ENCODE data around the gene CRYBG1.

The CRYBG1 gene

GRCh38 chr6:106360410-106360988, at the start of gene CRYBG1:
TSS of gene CRYBG1 (plus strand) at chr6:106360717. CDS start at chr6:106360909, 192 bp downstream.
- DNase-seq (ENCODE audit: low read depth): peak; percentile 18
- peak; percentile 72 for TF ChIP-seq CTCF (conservative IDR thresholded peaks at IDR 0.05; ENCODE audit: low read depth, low read length)
- H3K4me3 ChIP-seq (ENCODE audit: low read depth, low read length): peak within 1 kb of the TSS; percentile 43

DNA sequence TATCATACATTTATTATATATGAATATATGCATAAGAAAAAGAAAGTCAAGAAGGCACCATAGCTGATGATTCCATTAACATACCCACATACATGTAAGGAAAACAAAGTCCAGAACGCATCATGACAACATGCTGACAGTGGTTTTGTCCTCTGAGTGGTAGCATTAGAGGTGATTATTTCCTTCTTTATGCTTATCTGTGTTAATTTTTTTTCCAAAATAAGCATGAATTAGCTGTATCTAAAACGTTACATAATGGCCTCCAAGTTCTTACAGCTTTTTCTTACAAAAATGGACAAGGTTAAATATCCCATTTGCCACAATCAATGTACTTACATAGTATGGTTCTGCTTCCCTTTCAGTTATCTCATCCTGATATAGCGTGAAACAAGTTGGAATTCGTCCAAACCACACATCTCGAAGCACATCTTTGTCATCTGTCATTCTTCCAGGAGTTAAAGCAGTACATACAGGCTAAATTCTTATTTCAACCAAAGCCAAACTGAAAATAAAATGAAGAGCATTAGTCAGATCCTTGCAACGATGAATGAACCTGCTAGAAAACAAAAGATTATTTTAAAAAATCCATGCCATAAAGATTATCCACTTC, 44.6 kb upstream of the CRYBG1 start:
- H3K4me3 ChIP-seq (ENCODE audit: low read depth, low read length): no peak overlapping the region
- TF ChIP-seq CTCF (conservative IDR thresholded peaks at IDR 0.05; ENCODE audit: low read depth, low read length): no peak
- DNase-seq (ENCODE audit: low read depth): peak; percentile 12

DNA sequence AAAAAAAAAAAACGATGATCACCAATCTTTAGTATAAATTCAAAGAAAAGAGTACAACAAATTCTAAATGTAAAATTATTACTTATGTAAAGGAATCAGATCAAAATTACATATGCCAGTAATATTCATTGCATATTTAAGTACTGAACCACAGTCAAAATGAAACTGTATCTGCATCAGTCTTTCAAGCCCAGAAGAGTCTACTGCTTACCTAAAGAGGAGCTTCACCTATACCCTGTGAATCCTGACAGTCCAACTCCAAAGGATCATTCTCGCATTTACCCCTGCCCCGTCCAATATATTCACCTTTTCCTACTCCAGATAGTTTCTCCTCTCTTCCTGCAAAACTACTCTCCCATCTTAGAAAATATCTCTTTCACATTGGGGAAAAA, 44.1 kb upstream of the CRYBG1 start:
- no peak for DNase-seq (ENCODE audit: low read depth)
- TF ChIP-seq CTCF (conservative IDR thresholded peaks at IDR 0.05; ENCODE audit: low read depth, low read length): no peak

DNA sequence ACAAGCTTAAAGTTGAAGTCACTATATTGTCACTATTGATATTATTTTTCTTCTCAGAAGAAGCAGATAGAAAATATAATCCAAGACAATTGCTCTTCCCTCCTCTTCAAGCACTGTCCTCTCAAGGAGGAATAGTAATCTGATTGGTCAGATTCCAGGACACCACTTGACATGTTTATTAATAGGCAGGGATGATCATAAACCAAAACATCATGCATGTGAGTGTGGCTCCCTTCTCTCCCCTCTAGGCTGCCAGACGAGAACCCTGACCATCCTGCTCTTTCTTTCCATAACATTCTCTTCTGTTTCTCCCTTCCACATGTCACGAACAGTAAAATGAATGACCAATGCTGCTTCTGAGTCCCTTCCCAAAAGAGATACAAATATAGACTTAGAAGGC, 42.5 kb upstream of the CRYBG1 start:
- DNase-seq (ENCODE audit: low read depth): no peak
- TF ChIP-seq CTCF (conservative IDR thresholded peaks at IDR 0.05; ENCODE audit: low read depth, low read length): no peak

More for the DNA sequence above, 44.1 kb upstream of the CRYBG1 start:
- no peak overlapping the region for H3K4me3 ChIP-seq (ENCODE audit: low read depth, low read length)

GRCh38 chr6:106318851-106319250, 41.7 kb upstream of the CRYBG1 start:
- TF ChIP-seq CTCF (conservative IDR thresholded peaks at IDR 0.05; ENCODE audit: low read depth, low read length): no peak
- no peak for DNase-seq (ENCODE audit: low read depth)
- H3K4me3 ChIP-seq (ENCODE audit: low read depth, low read length): no peak overlapping the region

More for the DNA sequence above, 42.5 kb upstream of the CRYBG1 start:
- no peak overlapping the region for H3K4me3 ChIP-seq (ENCODE audit: low read depth, low read length)

GRCh38 chr6:106321940-106322339, 38.6 kb upstream of the CRYBG1 start:
- H3K4me3 ChIP-seq (ENCODE audit: low read depth, low read length): no peak overlapping the region
- DNase-seq (ENCODE audit: low read depth): no peak
- TF ChIP-seq CTCF (conservative IDR thresholded peaks at IDR 0.05; ENCODE audit: low read depth, low read length): no peak
